NCI-H187 (cell line): Measurements from ENCODE around the gene TMPRSS2.
"Not testable (repeated sequence)": the region's sequence is repeated elsewhere in the genome, so short reads cannot be mapped to it uniquely, and the experiment has no call there.

Source experiments
- DNase-seq, 2 experiments: peaks; one replicate each; lab custom pipeline; 2025; lab: John Stamatoyannopoulos, UW

Gene TMPRSS2

GRCh38 chr21:41425954-41426675, 81.8 kb downstream of the TMPRSS2 start, which contains the start of gene MX1:
TSS of gene MX1 (plus strand) at chr21:41426239. CDS start at chr21:41432071, 5,832 bp downstream.
- no peak for DNase-seq

- no peak for DNase-seq
Measured at GRCh38 chr21:41425588-41425953, 82.4 kb downstream of the TMPRSS2 start.

GRCh38 chr21:41423305-41423636, 84.7 kb downstream of the TMPRSS2 start:
- not testable (repeated sequence) for DNase-seq

DNA sequence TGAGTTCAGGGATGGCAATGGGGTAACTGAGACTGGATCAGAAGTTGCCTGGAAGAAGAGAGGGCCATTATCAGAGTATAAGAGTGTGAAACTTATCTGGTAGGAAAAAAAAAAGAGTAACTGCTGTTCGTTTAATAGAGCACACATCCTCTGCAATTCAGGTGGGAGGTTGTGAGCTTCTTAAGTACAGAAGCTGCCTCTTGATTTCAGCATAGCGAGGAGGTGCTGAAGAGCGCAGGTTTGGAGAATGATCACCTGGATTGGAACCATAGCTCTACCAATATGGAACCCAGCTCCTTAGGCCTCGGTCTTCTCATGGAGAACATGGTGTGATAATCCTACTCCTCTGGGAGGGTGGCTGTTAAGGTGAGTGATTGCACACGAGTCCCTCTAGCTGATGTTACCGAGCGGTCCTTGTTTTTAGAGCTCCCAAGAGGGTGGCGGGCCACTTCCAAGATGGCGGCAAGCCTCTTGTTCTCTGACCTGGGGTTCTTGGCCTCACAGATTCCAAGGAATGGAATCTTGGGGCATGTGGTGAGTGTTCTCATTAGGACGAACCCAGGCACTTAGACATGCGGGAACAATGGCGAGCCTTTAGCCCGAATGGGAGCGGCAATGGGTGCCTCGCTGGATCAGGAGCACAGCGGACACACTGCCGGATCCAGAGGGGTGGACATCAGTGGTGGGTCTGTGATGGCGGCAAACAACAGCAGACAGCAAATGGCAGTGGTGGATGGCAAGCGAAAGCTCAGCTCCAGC, 85.2 kb downstream of the TMPRSS2 start:
- DNase-seq = no peak

GRCh38 chr21:41420998-41421397, 87.0 kb downstream of the TMPRSS2 start:
- DNase-seq = not testable (repeated sequence)

GRCh38 chr21:41419921-41420862, 87.8 kb downstream of the TMPRSS2 start:
- peak; percentile 54 to 67 for DNase-seq

DNA sequence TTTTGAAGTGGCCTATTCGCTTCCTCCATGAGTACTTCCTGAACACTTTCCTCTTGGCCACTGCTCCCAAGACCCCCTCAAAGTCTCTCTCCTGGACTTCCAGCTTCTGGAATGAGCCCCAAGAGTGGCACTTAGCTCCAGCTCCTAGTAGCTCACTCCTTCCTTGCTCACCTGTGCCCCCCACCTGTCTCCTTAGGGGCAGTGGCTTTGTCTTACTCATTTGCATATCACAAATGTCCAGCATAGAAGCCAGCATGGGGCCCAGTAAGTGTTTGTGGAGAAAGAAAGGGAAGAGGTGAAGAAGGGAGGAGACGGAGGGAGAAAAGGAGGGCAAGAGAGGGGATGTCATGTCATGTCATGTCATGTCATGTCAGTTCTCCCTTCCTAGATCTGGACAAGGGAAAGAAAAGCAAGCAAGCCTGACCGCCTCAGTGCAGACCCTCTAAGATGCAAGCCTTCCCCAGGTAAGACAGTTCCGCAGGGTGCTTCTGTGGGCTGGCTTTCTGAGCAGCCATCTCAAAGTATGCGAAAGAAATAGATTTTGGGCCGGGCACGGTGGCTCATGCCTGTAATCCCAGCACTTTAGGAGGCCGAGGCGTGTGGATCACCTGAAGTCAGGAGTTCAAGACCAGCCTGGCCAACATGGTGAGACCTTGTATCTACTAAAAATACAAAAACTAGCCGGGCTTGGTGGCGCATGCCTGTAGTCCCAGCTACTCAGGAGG, 88.8 kb downstream of the TMPRSS2 start:
- DNase-seq = no peak

DNA sequence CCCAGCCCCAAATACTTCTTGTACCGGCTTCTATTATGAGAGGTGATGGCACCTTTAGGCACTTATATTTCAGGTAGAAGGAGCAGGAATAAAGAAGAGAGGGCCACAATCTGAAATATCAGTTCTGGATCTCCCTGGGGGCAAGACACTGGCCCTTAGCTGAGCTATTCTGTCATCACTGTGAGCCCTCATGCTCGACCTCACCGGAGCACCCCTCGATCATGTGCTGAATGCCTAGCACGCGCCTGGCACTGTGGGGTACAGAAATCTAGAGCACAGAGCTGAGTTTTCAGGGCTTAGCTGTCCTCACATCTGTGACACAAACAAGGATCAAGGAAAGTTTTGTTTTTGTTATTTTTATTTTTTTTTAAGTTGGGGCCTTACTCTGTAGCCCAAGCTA, 89.6 kb downstream of the TMPRSS2 start:
- DNase-seq = no peak

GRCh38 chr21:41417505-41417904, 90.5 kb downstream of the TMPRSS2 start:
- not testable (repeated sequence) for DNase-seq
